ENCODE results near the gene NUFIP1.
A peak's percentile ranks its signal among the peaks of the same experiment; 100 is the strongest.
"Not testable (repeated sequence)": the region's sequence is repeated elsewhere in the genome, so short reads cannot be mapped to it uniquely, and the experiment has no call there.

The NUFIP1 gene

GRCh38 chr13:44912278-44913016 lies 76.8 kb downstream of the NUFIP1 start:
- DNase-seq (no peak), ATAC-seq (no peak)
- Mint-ChIP-seq H3K9me3 (peaks cover 15 to 18% of the 10 kb centered on the region in 2 donors), H3K27me3 (no peaks in the 10 kb centered on the region), H3K4me1 (no peaks in the 10 kb centered on the region), H3K4me3 (no peak overlapping the region), H3K27ac (no peak overlapping the region)

- H3K9me3 Mint-ChIP-seq: peaks cover 15 to 18% of the 10 kb centered on the region in 2 donors
- DNase-seq (no peak), ATAC-seq (no peak)
- no peak overlapping the region for H3K27ac Mint-ChIP-seq
- no peaks in the 10 kb centered on the region for H3K27me3 Mint-ChIP-seq
- H3K4me3 Mint-ChIP-seq: no peak overlapping the region
- H3K4me1 Mint-ChIP-seq: no peaks in the 10 kb centered on the region
These were observed 80.6 kb downstream of the NUFIP1 start for GRCh38 chr13:44908712-44909111.

GRCh38 chr13:44908266-44908665 lies 81.0 kb downstream of the NUFIP1 start:
- DNase-seq (no peak), ATAC-seq (no peak)
- Mint-ChIP-seq H3K4me3 (no peak overlapping the region), H3K9me3 (peaks cover 15 to 17% of the 10 kb centered on the region in 2 donors), H3K4me1 (no peaks in the 10 kb centered on the region), H3K27me3 (no peaks in the 10 kb centered on the region), H3K27ac (no peak overlapping the region)

- Mint-ChIP-seq H3K9me3 (peaks cover 0 to 1% of the 10 kb centered on the region in 2 donors), H3K27me3 (no peaks in the 10 kb centered on the region), H3K4me1 (no peaks in the 10 kb centered on the region), H3K27ac (no peak overlapping the region), H3K4me3 (no peak overlapping the region)
- DNase-seq: no peak
- no peak for ATAC-seq
These were observed 82.6 kb downstream of the NUFIP1 start for GRCh38 chr13:44906713-44907112.

- H3K27ac Mint-ChIP-seq: no peak overlapping the region
- no peaks in the 10 kb centered on the region for H3K9me3 Mint-ChIP-seq
- no peaks in the 10 kb centered on the region for H3K27me3 Mint-ChIP-seq
- ATAC-seq: no peak
- H3K4me1 Mint-ChIP-seq: no peaks in the 10 kb centered on the region
- H3K4me3 Mint-ChIP-seq: no peak overlapping the region
- DNase-seq: no peak
These were observed 83.0 kb downstream of the NUFIP1 start for GRCh38 chr13:44906230-44906629.

GRCh38 chr13:44905556-44905955 lies 83.7 kb downstream of the NUFIP1 start:
- no peaks in the 10 kb centered on the region for H3K9me3 Mint-ChIP-seq
- no peaks in the 10 kb centered on the region for H3K27me3 Mint-ChIP-seq
- H3K4me1 Mint-ChIP-seq: no peaks in the 10 kb centered on the region
- H3K4me3 Mint-ChIP-seq: no peak overlapping the region
- DNase-seq: no peak
- no peak for ATAC-seq
- H3K27ac Mint-ChIP-seq: no peak overlapping the region

- ATAC-seq (no peak), DNase-seq (no peak)
- Mint-ChIP-seq H3K27me3 (no peaks in the 10 kb centered on the region), H3K4me3 (no peak overlapping the region), H3K9me3 (no peaks in the 10 kb centered on the region), H3K27ac (no peak overlapping the region), H3K4me1 (no peaks in the 10 kb centered on the region)
These were observed 84.3 kb downstream of the NUFIP1 start for GRCh38 chr13:44904967-44905366.

GRCh38 chr13:44903574-44903985 lies 85.7 kb downstream of the NUFIP1 start:
- H3K27me3 Mint-ChIP-seq: no peaks in the 10 kb centered on the region
- DNase-seq (no peak), ATAC-seq (no peak)
- H3K4me3 Mint-ChIP-seq: no peak overlapping the region
- H3K4me1 Mint-ChIP-seq: no peaks in the 10 kb centered on the region
- peaks cover 4 to 5% of the 10 kb centered on the region in 2 donors for H3K9me3 Mint-ChIP-seq
- no peak overlapping the region for H3K27ac Mint-ChIP-seq

- ATAC-seq: no peak
These were observed 86.5 kb downstream of the NUFIP1 start for GRCh38 chr13:44902738-44903137.

GRCh38 chr13:44899967-44900366 lies 89.3 kb downstream of the NUFIP1 start:
- H3K27ac Mint-ChIP-seq: no peak overlapping the region
- ATAC-seq: no peak
- H3K4me3 Mint-ChIP-seq: no peak overlapping the region
- no peaks in the 10 kb centered on the region for H3K4me1 Mint-ChIP-seq
- no peak for DNase-seq
- H3K9me3 Mint-ChIP-seq: peaks cover 6 to 8% of the 10 kb centered on the region in 2 donors
- H3K27me3 Mint-ChIP-seq: no peaks in the 10 kb centered on the region

More at GRCh38 chr13:44902738-44903137, 86.5 kb downstream of the NUFIP1 start:
- no peaks in the 10 kb centered on the region for H3K4me1 Mint-ChIP-seq
- H3K27ac Mint-ChIP-seq: no peak overlapping the region
- peaks cover 6 to 8% of the 10 kb centered on the region in 2 donors for H3K9me3 Mint-ChIP-seq
- DNase-seq: no peak
- no peaks in the 10 kb centered on the region for H3K27me3 Mint-ChIP-seq
- H3K4me3 Mint-ChIP-seq: no peak overlapping the region

GRCh38 chr13:44898308-44898707 lies 91.0 kb downstream of the NUFIP1 start:
- H3K4me3 Mint-ChIP-seq, DNase-seq, H3K27ac Mint-ChIP-seq, H3K27me3 Mint-ChIP-seq, ATAC-seq, H3K4me1 Mint-ChIP-seq, H3K9me3 Mint-ChIP-seq: not testable (repeated sequence)

GRCh38 chr13:44895953-44896335 lies 93.3 kb downstream of the NUFIP1 start:
- H3K4me3 Mint-ChIP-seq: no peak overlapping the region
- DNase-seq (no peak), ATAC-seq (no peak)
- H3K27me3 Mint-ChIP-seq: no peaks in the 10 kb centered on the region
- no peak overlapping the region for H3K27ac Mint-ChIP-seq
- no peaks in the 10 kb centered on the region for H3K4me1 Mint-ChIP-seq
- H3K9me3 Mint-ChIP-seq: peaks cover 6 to 8% of the 10 kb centered on the region in 2 donors

GRCh38 chr13:44895264-44895952 lies 93.9 kb downstream of the NUFIP1 start:
- DNase-seq: no peak
- ATAC-seq: no peak

GRCh38 chr13:44894001-44894770 lies 95.1 kb downstream of the NUFIP1 start:
- Mint-ChIP-seq H3K4me1 (no peaks in the 10 kb centered on the region), H3K9me3 (peaks cover 6 to 8% of the 10 kb centered on the region in 2 donors), H3K4me3 (no peak overlapping the region), H3K27me3 (no peaks in the 10 kb centered on the region), H3K27ac (peak overlapping the region in 1 of 2 donors; percentile 27)
- DNase-seq: no peak
- no peak for ATAC-seq

More at GRCh38 chr13:44895264-44895952, 93.9 kb downstream of the NUFIP1 start:
- Mint-ChIP-seq H3K9me3 (peaks cover 6 to 8% of the 10 kb centered on the region in 2 donors), H3K4me3 (no peak overlapping the region), H3K27ac (no peak overlapping the region), H3K4me1 (no peaks in the 10 kb centered on the region), H3K27me3 (no peaks in the 10 kb centered on the region)

Measured in stimulated activated naive CD8-positive, alpha-beta T cell treated with anti-CD3 and anti-CD28 coated beads, Interleukin-15, amount 100 ng/mL, for 72 hours (primary cell).